NCI-H774 (cell line): Measurements from ENCODE around the gene ANXA6.

Source experiments
- DNase-seq: peaks from one replicate; lab custom pipeline; 2025; lab: John Stamatoyannopoulos, UW

ANXA6 gene

GRCh38 chr5:151153300-151153699, 4.3 kb downstream of the ANXA6 start:
- DNase-seq: no peak

- no peak for DNase-seq
Observed at GRCh38 chr5:151151793-151152192, 5.8 kb downstream of the ANXA6 start.

- DNase-seq: no peak
Observed at GRCh38 chr5:151151263-151151660, 6.3 kb downstream of the ANXA6 start.

GRCh38 chr5:151150471-151151262, 6.9 kb downstream of the ANXA6 start:
- DNase-seq: no peak

- no peak for DNase-seq
Observed at GRCh38 chr5:151148583-151148982, 9.0 kb downstream of the ANXA6 start.

- no peak for DNase-seq
Observed at GRCh38 chr5:151147033-151147432, 10.5 kb downstream of the ANXA6 start.

GRCh38 chr5:151146061-151146460, 11.5 kb downstream of the ANXA6 start:
- no peak for DNase-seq

GRCh38 chr5:151144922-151145321, 12.7 kb downstream of the ANXA6 start:
- DNase-seq: no peak

GRCh38 chr5:151144275-151144674, 13.3 kb downstream of the ANXA6 start:
- no peak for DNase-seq

GRCh38 chr5:151143645-151144044, 13.9 kb downstream of the ANXA6 start:
- no peak for DNase-seq

- no peak for DNase-seq
Observed at GRCh38 chr5:151142933-151143332, 14.6 kb downstream of the ANXA6 start.

- DNase-seq: no peak
Observed at GRCh38 chr5:151141535-151141934, 16.0 kb downstream of the ANXA6 start.

GRCh38 chr5:151140686-151141459, 16.7 kb downstream of the ANXA6 start:
- DNase-seq: no peak

- no peak for DNase-seq
Observed at GRCh38 chr5:151139646-151140045, 17.9 kb downstream of the ANXA6 start.

GRCh38 chr5:151139015-151139414, 18.6 kb downstream of the ANXA6 start:
- peak; percentile 40 for DNase-seq

GRCh38 chr5:151138114-151138513, 19.5 kb downstream of the ANXA6 start:
- DNase-seq: no peak

GRCh38 chr5:151137067-151137825, 20.3 kb downstream of the ANXA6 start:
- no peak for DNase-seq

- no peak for DNase-seq
Observed at GRCh38 chr5:151134228-151134627, 23.4 kb downstream of the ANXA6 start.

GRCh38 chr5:151132963-151133362, 24.6 kb downstream of the ANXA6 start:
- DNase-seq: peak; percentile 5

- DNase-seq: no peak
Observed at GRCh38 chr5:151130922-151131891, 26.4 kb downstream of the ANXA6 start.

GRCh38 chr5:151130235-151130921, 27.2 kb downstream of the ANXA6 start:
- no peak for DNase-seq
